Neuronal stem cell (in vitro differentiated cells): Measurements from ENCODE around the gene SMARCD2.
"Not testable (repeated sequence)": the region's sequence is repeated elsewhere in the genome, so short reads cannot be mapped to it uniquely, and the experiment has no call there.

ENCODE experiments used
- DNase-seq: peaks from one replicate; pipeline ENCODE4 v3.0.0-alpha.2; 2013; ENCODE audit warnings: low spot score
- H2AFZ ChIP-seq: one replicate; pipeline ENCODE4 v1.6.1; 2013; ENCODE audit warnings: mild to moderate bottlenecking, low read length, inconsistent platforms
- H2AK5ac ChIP-seq: 2 replicates; pipeline ENCODE4 v1.6.1; 2013; ENCODE audit warnings: low read depth, mild to moderate bottlenecking, inconsistent platforms, low read length, moderate library complexity, mixed read lengths
- H2BK120ac ChIP-seq: 2 replicates; pipeline ENCODE4 v1.6.1; 2013; ENCODE audit warnings: low read depth, mild to moderate bottlenecking, inconsistent platforms, low read length, moderate library complexity, mixed read lengths
- H2BK12ac ChIP-seq: one replicate; pipeline ENCODE4 v1.6.1; 2013; ENCODE audit warnings: low read length, inconsistent platforms
- H2BK15ac ChIP-seq: 2 replicates; pipeline ENCODE4 v1.6.1; 2013; ENCODE audit warnings: mild to moderate bottlenecking, low read length, inconsistent platforms, mixed read lengths
- H2BK5ac ChIP-seq: one replicate; pipeline ENCODE4 v1.6.1; 2013; ENCODE audit warnings: inconsistent platforms, mild to moderate bottlenecking, low read length, moderate library complexity
- H3K14ac ChIP-seq: one replicate; pipeline ENCODE4 v1.6.1; 2013; ENCODE audit warnings: low read length, inconsistent platforms
- H3K18ac ChIP-seq: 2 replicates; pipeline ENCODE4 v1.6.1; 2013; ENCODE audit warnings: low read length, inconsistent platforms
- H3K23ac ChIP-seq: 2 replicates; pipeline ENCODE4 v1.6.1; 2013; ENCODE audit warnings: low read depth, mild to moderate bottlenecking, mixed read lengths, low read length, inconsistent platforms; ENCODE audit not compliant: poor library complexity
- H3K27ac ChIP-seq: replicated peaks from 3 replicates; pipeline ENCODE4 v1.5.1; 2013; ENCODE audit warnings: low read length, inconsistent platforms
- H3K27me3 ChIP-seq, 3 experiments: 2 replicates each; pipeline ENCODE4 v1.6.1; 2013; ENCODE audit warnings: low read length in 3 of 3, mild to moderate bottlenecking in 2 of 3, inconsistent platforms in 1 of 3, low read depth in 1 of 3, mixed read lengths in 1 of 3, moderate library complexity in 1 of 3; ENCODE audit not compliant: control insufficient read depth in 3 of 3, insufficient read depth in 3 of 3
- H3K36me3 ChIP-seq, 2 donors: replicated peaks in 1 of 2; 2 replicates each; pipeline ENCODE4 v1.6.1; 2013; ENCODE audit warnings: low read length in 2 of 2; ENCODE audit not compliant: control insufficient read depth in 2 of 2, insufficient read depth in 2 of 2
- H3K4ac ChIP-seq: 2 replicates; pipeline ENCODE4 v1.6.1; 2013; ENCODE audit warnings: inconsistent platforms, mild to moderate bottlenecking, low read length, moderate library complexity
- H3K4me1 ChIP-seq, 2 donors: 1 replicate in 1 of 2; 2 replicates in 1 of 2; pipeline ENCODE4 v1.6.1; 2013; ENCODE audit warnings: low read length in 2 of 2, low read depth in 1 of 2; ENCODE audit not compliant: control insufficient read depth in 2 of 2, insufficient read depth in 1 of 2
- H3K4me2 ChIP-seq: one replicate; pipeline ENCODE4 v1.6.1; 2013; ENCODE audit warnings: mild to moderate bottlenecking, low read length, inconsistent platforms; ENCODE audit not compliant: insufficient read depth, poor library complexity, severe bottlenecking
- H3K4me3 ChIP-seq, 2 donors: 2 replicates each; pipeline ENCODE4 v1.5.1; 2013; ENCODE audit warnings: low read length in 2 of 2, mild to moderate bottlenecking in 2 of 2, inconsistent platforms in 1 of 2, moderate library complexity in 1 of 2
- H3K79me1 ChIP-seq: one replicate; pipeline ENCODE4 v1.6.1; 2013; ENCODE audit warnings: low read depth, mild to moderate bottlenecking, inconsistent platforms, low read length, moderate library complexity
- H3K9ac ChIP-seq: one replicate; pipeline ENCODE4 v1.6.1; 2013; ENCODE audit warnings: mild to moderate bottlenecking, low read depth, low read length, inconsistent platforms; ENCODE audit not compliant: poor library complexity
- H3K9me3 ChIP-seq, 2 donors: replicated peaks in 1 of 2; 2 replicates each; pipeline versions ENCODE3 to v1.6.1; 2013; ENCODE audit warnings: low read length in 2 of 2, mild to moderate bottlenecking in 2 of 2, inconsistent platforms in 1 of 2, low read depth in 1 of 2, mixed read lengths in 1 of 2, moderate library complexity in 1 of 2; ENCODE audit not compliant: control insufficient read depth in 2 of 2, insufficient read depth in 1 of 2
- H4K8ac ChIP-seq: one replicate; pipeline ENCODE4 v1.6.1; 2013; ENCODE audit warnings: low read depth, mild to moderate bottlenecking, inconsistent platforms, low read length, moderate library complexity
- H4K91ac ChIP-seq: one replicate; pipeline ENCODE4 v1.6.1; 2013; ENCODE audit warnings: low read length, low read depth, mild to moderate bottlenecking, inconsistent platforms; ENCODE audit not compliant: poor library complexity
- WGBS, 2 donors: extraction: QIAGEN DNeasy Blood & Tissue Kit; methylation state at CpG; one replicate each; pipeline ENCODE4 v1.1.7; 2013; ENCODE audit warnings: missing lambda C conversion rate in 2 of 2, mixed read lengths in 1 of 2; ENCODE audit not compliant: insufficient read length in 2 of 2, insufficient replicate concordance in 1 of 2; ENCODE audit errors: extremely low coverage in 2 of 2; 5-methylcytosine and 5-hydroxymethylcytosine counted together

Gene SMARCD2

GRCh38 chr17:63881935-63882601, 39.6 kb upstream of the SMARCD2 start, which contains the start of gene GH2:
Gene GH2 (minus strand): TSS chr17:63881944. CDS start chr17:63881801, 143 bp downstream.
- H3K4ac ChIP-seq: no peak within 1 kb of the TSS
- no peak within 1 kb of the TSS for H3K4me2 ChIP-seq
- H2AK5ac ChIP-seq: no peak within 1 kb of the TSS
- no peak within 1 kb of the TSS for H2BK120ac ChIP-seq
- peak; percentile 48 for DNase-seq
- no peak within 1 kb of the TSS for H2BK12ac ChIP-seq
- no peak within 1 kb of the TSS for H4K8ac ChIP-seq
- no peaks in the 10 kb centered on the region for H3K9me3 ChIP-seq
- no peak within 1 kb of the TSS for H3K27ac ChIP-seq
- no CpG with 5 or more reads among the region's 15 CpGs for WGBS, 2 donors
- H3K14ac ChIP-seq: peak within 1 kb of the TSS; percentile 71
- H4K91ac ChIP-seq: no peak within 1 kb of the TSS
- no peaks in the 10 kb centered on the region for H3K79me1 ChIP-seq
- H3K9ac ChIP-seq: no peak within 1 kb of the TSS
- H2BK5ac ChIP-seq: peak within 1 kb of the TSS; percentile 82
- no peak within 1 kb of the TSS for H2AFZ ChIP-seq
- H3K36me3 ChIP-seq: no peaks in the 10 kb centered on the region
- H3K4me1 ChIP-seq: no peaks in the 10 kb centered on the region
- H3K18ac ChIP-seq: no peak within 1 kb of the TSS
- H3K23ac ChIP-seq: peak within 1 kb of the TSS; percentile 43
- H3K27me3 ChIP-seq: no peaks in the 10 kb centered on the region
- H2BK15ac ChIP-seq: no peak within 1 kb of the TSS
- no peak within 1 kb of the TSS for H3K4me3 ChIP-seq

- not testable (repeated sequence) for H3K4ac ChIP-seq, H3K4me1 ChIP-seq, DNase-seq, H2BK12ac ChIP-seq, H3K23ac ChIP-seq, H3K14ac ChIP-seq, H3K18ac ChIP-seq, H4K8ac ChIP-seq, H3K27me3 ChIP-seq, H4K91ac ChIP-seq, H2AK5ac ChIP-seq, H2AFZ ChIP-seq, H3K9ac ChIP-seq, H2BK5ac ChIP-seq, H3K27ac ChIP-seq, H3K4me2 ChIP-seq, H2BK120ac ChIP-seq, H3K36me3 ChIP-seq, H3K79me1 ChIP-seq, H3K9me3 ChIP-seq, H2BK15ac ChIP-seq, H3K4me3 ChIP-seq
- WGBS, 2 donors: no CpG with 5 or more reads among the region's 11 CpGs
These were observed 38.9 kb upstream of the SMARCD2 start for GRCh38 chr17:63881337-63881736.

- Histone ChIP-seq H3K23ac (no peak overlapping the region), H3K4me3 (no peak overlapping the region), H2BK12ac (no peak overlapping the region), H3K4me2 (no peak overlapping the region), H3K27me3 (no peaks in the 10 kb centered on the region), H3K79me1 (no peaks in the 10 kb centered on the region), H3K4me1 (no peaks in the 10 kb centered on the region), H2BK120ac (no peak overlapping the region), H4K8ac (no peak overlapping the region), H3K4ac (no peak overlapping the region), H4K91ac (no peak overlapping the region), H2AK5ac (no peak overlapping the region), H2AFZ (no peak overlapping the region), H3K27ac (no peak overlapping the region), H3K36me3 (no peaks in the 10 kb centered on the region), H2BK15ac (no peak overlapping the region), H2BK5ac (peak overlapping the region; percentile 82), H3K9ac (no peak overlapping the region), H3K9me3 (no peaks in the 10 kb centered on the region), H3K18ac (no peak overlapping the region), H3K14ac (peak overlapping the region; percentile 71)
- no CpG with 5 or more reads among the region's 12 CpGs for WGBS, 2 donors
- DNase-seq: no peak
These were observed 38.2 kb upstream of the SMARCD2 start for GRCh38 chr17:63880706-63881105.

- not testable (repeated sequence) for H3K14ac ChIP-seq, H3K27ac ChIP-seq, H2BK120ac ChIP-seq, H3K4me2 ChIP-seq, H2AFZ ChIP-seq, H3K4me1 ChIP-seq, H3K79me1 ChIP-seq, H3K36me3 ChIP-seq, H3K4ac ChIP-seq, H2BK12ac ChIP-seq, H4K91ac ChIP-seq, H3K23ac ChIP-seq, H2BK15ac ChIP-seq, H3K9ac ChIP-seq, H2AK5ac ChIP-seq, H3K4me3 ChIP-seq, H3K9me3 ChIP-seq, H2BK5ac ChIP-seq, H4K8ac ChIP-seq, H3K18ac ChIP-seq, H3K27me3 ChIP-seq, DNase-seq
- WGBS, 2 donors: no CpG with 5 or more reads among the region's 9 CpGs
These were observed 35.9 kb upstream of the SMARCD2 start for GRCh38 chr17:63878413-63878812.
